Epithelial cell of prostate (primary cell): Measurements from ENCODE around the gene WFDC1.
"Not testable (repeated sequence)": the region's sequence is repeated elsewhere in the genome, so short reads cannot be mapped to it uniquely, and the experiment has no call there.

Source experiments
- DNase-seq: peaks from one replicate; pipeline ENCODE4 v3.0.0-alpha.2; 2011; ENCODE audit warnings: low read depth, low spot score
- H3K27ac ChIP-seq: fragments of 450-650 bp; 2 replicates; pipeline ENCODE4 v1.5.1; 2017; ENCODE audit warnings: mild to moderate bottlenecking

WFDC1 gene

GRCh38 chr16:84323606-84324005, 28.9 kb downstream of the WFDC1 start:
- DNase-seq, result no peak
- H3K27ac ChIP-seq, result no peak overlapping the region

- no peak overlapping the region for H3K27ac ChIP-seq
- no peak for DNase-seq
Measured at GRCh38 chr16:84324434-84325262, 30.0 kb downstream of the WFDC1 start.

GRCh38 chr16:84326545-84326944, 31.9 kb downstream of the WFDC1 start:
- H3K27ac ChIP-seq, result no peak overlapping the region
- DNase-seq, result no peak

GRCh38 chr16:84327926-84328505, 33.3 kb downstream of the WFDC1 start:
- DNase-seq, result no peak
- no peak overlapping the region for H3K27ac ChIP-seq

DNA sequence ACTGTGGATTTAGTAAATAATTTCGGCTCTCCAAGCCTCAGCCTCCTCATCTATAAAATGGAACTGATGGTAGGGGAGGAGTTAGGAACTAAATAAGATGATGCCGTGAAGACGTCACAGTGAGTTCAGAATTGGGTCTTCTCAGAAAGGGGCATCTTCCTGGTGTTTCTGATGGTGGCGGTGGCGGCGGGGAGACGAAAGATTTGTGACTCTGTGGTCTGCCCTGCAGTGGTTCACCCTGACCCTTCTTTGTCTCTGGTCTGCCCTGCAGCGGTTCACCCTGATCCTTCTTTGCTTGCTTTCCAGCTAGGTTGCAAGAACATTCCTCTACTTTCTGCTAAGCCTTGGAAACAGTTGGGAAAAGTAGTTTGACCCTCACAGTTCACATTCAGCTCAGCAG, 34.3 kb downstream of the WFDC1 start:
- DNase-seq, result no peak

DNA sequence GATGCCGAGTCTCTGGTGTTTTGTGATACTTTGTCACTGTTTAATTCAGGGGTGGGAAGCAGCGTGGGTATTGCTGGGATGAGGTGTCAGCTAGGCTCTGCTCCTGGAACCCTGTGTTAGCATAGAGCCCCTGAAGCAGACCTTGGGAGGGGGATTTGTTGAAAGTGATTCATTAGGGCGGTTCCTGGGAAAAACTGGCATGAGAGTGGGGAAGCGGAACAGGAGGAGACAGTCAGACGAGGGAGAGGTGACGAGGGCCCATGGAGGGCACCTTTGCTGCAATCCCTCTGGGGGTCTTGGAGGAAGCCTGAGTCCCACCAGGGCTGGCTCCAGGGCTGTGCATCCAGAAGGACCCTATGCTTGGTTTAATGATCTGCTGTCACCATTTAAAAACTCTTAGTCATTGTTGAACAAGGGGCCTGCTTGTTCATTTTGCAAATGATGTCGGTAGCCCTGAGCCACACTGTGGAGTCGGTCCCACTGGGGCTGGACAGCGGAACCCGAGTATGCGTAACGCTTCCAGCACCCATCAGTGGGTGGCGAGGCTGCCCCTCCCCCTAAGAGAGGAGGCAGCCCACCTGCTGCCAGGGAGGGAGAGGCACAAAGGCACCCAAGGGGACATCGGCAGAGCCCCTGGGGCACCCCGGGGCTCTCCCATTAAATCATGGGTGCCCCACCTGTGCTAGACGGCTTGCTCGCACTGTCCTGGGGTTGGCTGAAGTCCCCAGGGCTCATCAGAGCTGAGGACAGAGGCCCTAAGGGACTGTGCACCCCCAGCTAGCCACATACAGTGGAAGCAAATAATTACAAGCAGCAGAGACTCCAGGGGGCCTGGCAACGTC, 35.4 kb downstream of the WFDC1 start:
- no peak overlapping the region for H3K27ac ChIP-seq
- no peak for DNase-seq

More for the DNA sequence above, 34.3 kb downstream of the WFDC1 start:
- H3K27ac ChIP-seq, result no peak overlapping the region

- no peak for DNase-seq
- no peak overlapping the region for H3K27ac ChIP-seq
Measured at GRCh38 chr16:84330685-84331050, 36.0 kb downstream of the WFDC1 start.

DNA sequence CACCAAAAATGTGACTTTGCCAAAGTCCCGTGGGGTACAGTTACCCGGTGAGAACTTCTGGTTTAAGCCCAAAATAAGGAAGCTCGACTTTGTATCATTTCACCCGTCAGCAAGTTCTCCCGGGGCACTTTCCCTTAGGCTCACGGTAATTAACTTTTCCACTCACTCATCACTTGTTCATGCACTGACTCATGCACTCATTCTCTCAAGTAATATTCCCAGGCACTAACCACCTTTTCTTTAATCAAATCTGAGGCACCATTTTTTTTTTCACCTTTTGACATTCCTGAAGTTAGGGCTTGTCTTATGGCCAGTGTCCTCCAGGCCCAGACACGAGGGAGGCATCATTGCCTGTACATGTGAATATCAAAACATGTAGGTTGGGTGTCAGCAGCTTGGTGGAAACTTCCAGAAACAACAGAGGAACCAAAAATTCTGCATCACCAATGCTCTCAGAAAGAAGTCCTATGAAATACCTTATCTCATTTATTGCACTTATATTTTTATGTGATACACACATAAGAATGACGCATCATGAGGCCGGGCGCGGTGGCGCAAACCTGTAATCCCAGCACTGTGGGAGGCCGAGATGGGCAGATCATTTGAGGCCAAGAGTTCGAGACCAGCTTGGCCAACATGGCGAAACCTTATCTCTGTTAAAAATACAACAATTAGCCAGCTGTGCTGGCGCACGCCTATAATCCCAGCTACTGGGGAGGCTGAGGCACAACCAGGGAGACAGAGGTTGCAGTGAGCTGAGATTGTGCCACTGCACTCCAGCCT, 37.5 kb downstream of the WFDC1 start:
- DNase-seq, result no peak
- no peak overlapping the region for H3K27ac ChIP-seq

DNA sequence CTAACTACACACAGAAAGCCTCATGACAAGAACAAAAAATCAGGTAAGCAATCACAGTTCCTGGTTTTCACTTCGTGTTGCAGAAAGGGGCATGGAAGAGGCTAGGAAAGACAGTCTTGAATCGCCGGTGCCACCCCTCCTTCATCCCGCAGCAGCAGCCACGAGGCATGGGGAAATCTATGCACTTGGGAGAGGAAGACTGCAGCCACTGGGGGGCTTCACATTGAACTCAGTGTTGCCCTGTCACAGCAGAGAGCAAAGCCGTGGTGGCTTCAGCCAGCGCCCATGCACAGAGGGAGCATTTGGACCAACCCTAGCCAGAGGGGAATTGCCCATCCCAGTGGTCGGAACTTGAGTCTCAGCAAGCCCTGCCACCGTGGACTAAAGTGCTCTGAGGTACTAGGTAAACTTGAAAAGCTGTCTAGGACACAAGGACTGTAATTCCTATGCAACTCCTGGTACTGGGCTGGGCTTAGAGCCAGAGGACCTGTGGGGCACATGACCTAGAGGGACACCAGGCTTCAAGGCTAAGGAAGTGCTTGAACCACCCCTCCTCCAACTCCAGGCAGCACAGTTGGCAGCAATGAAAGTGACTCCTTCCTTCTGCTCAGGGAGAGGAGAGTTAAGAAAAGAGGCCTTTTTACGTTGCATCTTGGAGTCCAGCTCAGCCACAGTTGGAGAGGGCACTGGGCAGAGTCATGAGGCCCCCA, 38.5 kb downstream of the WFDC1 start:
- no peak for DNase-seq
- no peak overlapping the region for H3K27ac ChIP-seq

GRCh38 chr16:84334058-84334457, 39.4 kb downstream of the WFDC1 start:
- no peak overlapping the region for H3K27ac ChIP-seq
- no peak for DNase-seq

- H3K27ac ChIP-seq, result no peak overlapping the region
- no peak for DNase-seq
Measured at GRCh38 chr16:84334482-84334881, 39.8 kb downstream of the WFDC1 start.

DNA sequence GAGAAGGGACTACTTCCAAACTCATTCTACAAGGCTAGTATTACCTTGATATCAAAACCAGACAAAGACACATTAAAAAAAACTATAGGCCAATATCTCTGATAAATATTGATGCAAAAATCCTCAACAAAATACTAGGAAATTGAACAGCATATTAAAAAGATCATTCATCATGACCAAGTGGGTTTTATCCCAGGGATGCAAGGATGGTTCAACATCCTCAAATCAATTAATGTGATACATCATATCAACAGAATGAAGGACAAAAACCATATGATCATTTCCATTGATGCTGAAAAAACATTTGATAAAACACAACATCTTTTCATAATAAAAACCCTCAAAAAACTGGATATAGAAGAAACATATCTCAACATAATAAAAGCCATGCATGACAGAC, 42.6 kb downstream of the WFDC1 start:
- not testable (repeated sequence) for H3K27ac ChIP-seq, DNase-seq

GRCh38 chr16:84339311-84339710, 44.6 kb downstream of the WFDC1 start:
- DNase-seq, result no peak
- H3K27ac ChIP-seq, result no peak overlapping the region

GRCh38 chr16:84339766-84340165, 45.1 kb downstream of the WFDC1 start:
- no peak overlapping the region for H3K27ac ChIP-seq
- DNase-seq, result no peak

DNA sequence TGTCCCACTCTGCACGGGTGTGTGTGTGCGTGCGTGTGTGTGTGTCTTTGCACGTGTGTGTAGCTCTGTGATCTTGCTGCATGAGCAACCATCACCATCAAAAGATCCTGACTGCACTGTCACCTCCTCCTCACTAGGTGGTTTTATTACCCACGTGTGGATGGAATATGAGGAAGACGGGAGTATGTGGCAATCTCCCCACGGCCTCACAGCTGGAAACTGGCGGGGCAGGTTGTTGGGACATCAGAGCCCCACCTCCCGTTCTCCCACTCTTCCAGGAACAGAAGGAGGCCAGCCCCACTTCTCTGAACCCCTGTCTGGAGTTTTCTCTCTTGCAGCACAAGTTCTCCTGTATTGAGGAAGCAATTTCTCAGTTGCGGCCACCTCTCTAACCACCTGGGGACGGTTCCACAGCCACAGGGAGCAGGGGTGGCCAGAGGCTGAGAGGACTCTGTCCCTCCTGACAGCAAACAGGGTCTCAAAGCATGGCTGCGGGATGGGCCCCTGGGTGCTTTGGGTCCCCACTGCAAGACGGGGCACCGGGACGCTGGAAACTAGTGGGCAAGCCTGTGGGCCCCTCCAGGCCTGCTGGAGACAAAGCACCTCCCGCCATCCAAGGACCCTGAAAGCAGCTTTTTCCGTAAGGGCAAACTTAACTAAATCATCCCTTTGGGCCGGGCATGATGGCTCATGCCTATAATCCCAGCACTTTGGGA, 45.8 kb downstream of the WFDC1 start:
- H3K27ac ChIP-seq, result no peak overlapping the region
- peak; percentile 51 for DNase-seq

DNA sequence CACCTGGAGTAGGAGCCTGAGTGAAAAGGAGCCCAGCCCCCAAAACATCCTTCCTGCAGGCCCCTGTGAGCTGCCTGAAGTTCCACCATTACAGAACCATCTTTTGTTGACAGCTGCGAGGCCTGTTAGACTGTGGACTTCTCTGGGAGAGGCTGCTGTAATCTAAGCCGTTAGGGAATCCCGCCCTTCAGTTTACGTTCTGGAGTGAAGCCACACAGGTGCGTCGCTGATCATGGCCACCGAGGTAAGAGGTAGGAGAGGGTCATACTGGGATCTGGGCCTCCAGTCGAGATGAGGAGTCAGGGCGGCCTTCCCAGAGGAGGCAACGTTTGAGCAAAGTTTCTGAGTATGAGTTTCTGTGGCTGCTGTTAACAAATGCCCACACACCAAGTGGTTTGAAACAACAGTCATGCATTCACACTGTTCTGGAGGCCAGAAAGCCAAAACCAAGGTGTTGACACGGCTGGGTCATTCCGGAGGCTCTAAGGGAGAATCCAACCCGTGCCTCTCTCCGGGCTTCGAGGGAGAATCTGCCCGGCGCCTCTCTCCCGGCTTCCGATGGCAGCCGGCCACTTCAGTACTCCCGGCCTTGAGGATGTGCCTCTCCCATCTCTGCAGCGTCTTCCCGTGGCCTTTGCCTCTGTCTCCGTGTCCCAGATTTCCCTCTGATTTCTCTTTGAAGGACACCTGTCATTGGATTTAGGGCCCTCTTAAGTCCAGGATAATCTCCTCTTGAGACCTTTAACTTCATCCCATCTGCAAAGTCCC, 47.0 kb downstream of the WFDC1 start:
- no peak overlapping the region for H3K27ac ChIP-seq
- no peak for DNase-seq

DNA sequence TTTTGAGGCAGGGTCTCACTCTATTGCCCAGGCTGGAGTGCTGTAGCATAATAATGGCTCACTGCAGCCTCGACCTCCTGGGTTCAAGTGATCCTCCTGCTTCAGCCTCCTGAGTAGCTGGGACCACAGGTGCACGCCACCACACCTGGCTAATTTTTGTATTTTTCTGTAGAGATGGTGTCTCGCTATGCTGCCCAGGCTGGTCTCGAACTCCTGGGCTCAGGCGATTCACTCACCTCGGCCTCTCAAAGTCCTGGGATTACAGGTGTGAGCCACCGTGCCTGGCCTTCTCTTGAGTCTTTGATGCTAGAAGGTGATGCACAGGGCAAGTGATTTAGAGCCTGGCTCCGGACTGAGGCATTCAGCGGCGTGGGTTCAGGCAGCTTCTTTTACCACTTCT, 49.1 kb downstream of the WFDC1 start:
- H3K27ac ChIP-seq, DNase-seq: not testable (repeated sequence)

- no peak overlapping the region for H3K27ac ChIP-seq
- no peak for DNase-seq
Measured at GRCh38 chr16:84344781-84345180, 50.1 kb downstream of the WFDC1 start.
